GM23338 (cell line): ENCODE measurements around the gene NECAB3. TPM values are rescaled to one million over a fixed set of nuclear protein-coding genes. Genes with fewer than 3 reads are reported as not detected.

Experiments
- ATAC-seq: fragments of 200-7000 bp; cut with Tn5 transposase; 3 replicates; pipeline ENCODE4 v1.9.1; 2020
- DNase-seq: peaks from one replicate; pipeline ENCODE4 v3.0.0-alpha.2; 2015; ENCODE audit warnings: low spot score
- H2AFZ ChIP-seq: fragments of 200-600 bp; sonication (generic); 2 replicates; pipeline ENCODE4 v1.8.0; 2016; ENCODE audit warnings: antibody characterized with exemption, mild to moderate bottlenecking, moderate library complexity
- H3F3A ChIP-seq: fragments of 200-600 bp; sonication (generic); replicated peaks from 2 replicates; pipeline ENCODE4 v1.8.0; 2017; ENCODE audit warnings: antibody characterized with exemption, mixed run types, low read depth
- H3K27ac ChIP-seq: fragments of 200-600 bp; sonication (generic); 2 replicates; pipeline ENCODE4 v1.6.1; 2016; ENCODE audit warnings: low read depth
- H3K27me3 ChIP-seq: fragments of 200-600 bp; sonication (generic); 2 replicates; pipeline ENCODE4 v1.8.0; 2016; ENCODE audit warnings: mild to moderate bottlenecking, mixed run types, moderate library complexity; ENCODE audit not compliant: insufficient read depth
- H3K36me3 ChIP-seq: fragments of 200-600 bp; sonication (generic); 2 replicates; pipeline ENCODE4 v1.8.0; 2016; ENCODE audit warnings: mild to moderate bottlenecking; ENCODE audit not compliant: insufficient read depth
- H3K4me1 ChIP-seq: fragments of 200-600 bp; sonication (generic); 2 replicates; pipeline ENCODE4 v1.8.0; 2016; ENCODE audit warnings: mild to moderate bottlenecking, moderate library complexity; ENCODE audit not compliant: insufficient read depth
- H3K4me2 ChIP-seq: fragments of 200-600 bp; sonication (generic); 2 replicates; pipeline ENCODE4 v1.7.1; 2017; ENCODE audit warnings: mixed run types
- H3K4me3 ChIP-seq: fragments of 200-600 bp; sonication (generic); 2 replicates; pipeline ENCODE4 v1.6.1; 2016; ENCODE audit warnings: mixed run types
- H3K79me2 ChIP-seq: fragments of 200-600 bp; sonication (generic); replicated peaks from 2 replicates; pipeline ENCODE4 v1.8.0; 2017; ENCODE audit warnings: mild to moderate bottlenecking; ENCODE audit not compliant: insufficient read depth
- H3K9me2 ChIP-seq: fragments of 200-600 bp; sonication (generic); 2 replicates; pipeline ENCODE4 v1.8.0; 2017; ENCODE audit not compliant: insufficient read depth
- H4K20me1 ChIP-seq: fragments of 200-600 bp; sonication (generic); replicated peaks from 2 replicates; pipeline ENCODE4 v1.8.0; 2017; ENCODE audit warnings: mild to moderate bottlenecking; ENCODE audit not compliant: insufficient read depth
- H3K27ac Mint-ChIP-seq: 2 replicates; pipeline ENCODE4 v1.8.0; 2020; ENCODE audit warnings: inconsistent platforms, mild to moderate bottlenecking, moderate library complexity, mixed read lengths
- H3K27me3 Mint-ChIP-seq: 3 replicates; pipeline ENCODE4 v1.8.0; 2022; ENCODE audit warnings: low read depth, mild to moderate bottlenecking, moderate library complexity, mixed read lengths, inconsistent platforms; ENCODE audit not compliant: insufficient read depth, poor library complexity
- H3K36me3 Mint-ChIP-seq: 3 replicates; pipeline ENCODE4 v1.8.0; 2021; ENCODE audit warnings: low read depth, mild to moderate bottlenecking, inconsistent platforms, moderate library complexity, mixed read lengths
- H3K4me1 Mint-ChIP-seq: 3 replicates; pipeline ENCODE4 v1.8.0; 2020; ENCODE audit warnings: mild to moderate bottlenecking, inconsistent platforms, mixed read lengths
- H3K4me3 Mint-ChIP-seq: 3 replicates; pipeline ENCODE4 v1.8.0; 2021; ENCODE audit warnings: moderate library complexity, mild to moderate bottlenecking, inconsistent platforms, mixed read lengths
- H3K9me3 Mint-ChIP-seq: 3 replicates; pipeline ENCODE4 v1.8.0; 2020; ENCODE audit warnings: moderate library complexity, mild to moderate bottlenecking, inconsistent platforms, mixed read lengths
- CREB1 ChIP-seq: fragments of 250-450 bp; sonication (Bioruptor Pico); IDR thresholded peaks from 2 replicates; pipeline ENCODE4 v1.5.0; 2020; ENCODE audit warnings: low read depth, mild to moderate bottlenecking, moderate library complexity
- EZH2 ChIP-seq: fragments of 200-600 bp; sonication (generic); IDR thresholded peaks from one replicate; pipeline ENCODE4 v1.8.0; 2017; ENCODE audit warnings: antibody characterized with exemption, mild to moderate bottlenecking, low read depth; ENCODE audit not compliant: unreplicated experiment
- EZH2phosphoT487 ChIP-seq: fragments of 200-600 bp; sonication (generic); IDR thresholded peaks from one replicate; pipeline ENCODE4 v1.8.1; 2018; ENCODE audit warnings: antibody characterized with exemption; ENCODE audit not compliant: unreplicated experiment
- JUNB ChIP-seq: IDR thresholded peaks from one replicate; pipeline ENCODE4 v1.6.1; 2016; ENCODE audit warnings: antibody characterized with exemption; ENCODE audit not compliant: unreplicated experiment
- NANOG ChIP-seq: IDR thresholded peaks from 2 replicates; pipeline ENCODE4 v1.6.1; 2016; ENCODE audit warnings: antibody characterized with exemption, borderline replicate concordance
- POLR2AphosphoS5 ChIP-seq: IDR thresholded peaks from 2 replicates; pipeline ENCODE4 v1.6.1; 2016; ENCODE audit warnings: antibody characterized with exemption, low read depth
- STAT1 ChIP-seq: IDR thresholded peaks from one replicate; pipeline ENCODE4 v1.6.1; 2016; ENCODE audit warnings: antibody characterized with exemption; ENCODE audit not compliant: unreplicated experiment
- ZNF114 ChIP-seq: fragments of 250-450 bp; sonication (Bioruptor Pico); IDR thresholded peaks from 2 replicates; pipeline ENCODE4 v1.5.0; 2020; ENCODE audit warnings: mild to moderate bottlenecking, moderate library complexity
- ZNF331 ChIP-seq: fragments of 250-450 bp; sonication (Bioruptor Pico); IDR thresholded peaks from 2 replicates; pipeline ENCODE4 v1.5.0; 2020; ENCODE audit warnings: low read depth, mild to moderate bottlenecking, moderate library complexity
- polyA plus RNA-seq: library from polyadenylated mRNA; unstranded; fragments of >200 nt; fragmentation: Nextera tagmentation; extraction: Ambion mirVana; gene quantifications from 2 replicates; pipeline ENCODE4 v1.2.1, GENCODE V29; 2016
- total RNA-seq: library from RNA; depleted of rRNA; stranded (reverse); fragments of >200 nt; shearing (Covaris generic); gene quantifications from 2 replicates; pipeline ENCODE4 v1.2.3, GENCODE V29; 2014
- TF ChIP-seq, protein P1 (sequence below), 2 experiments: fragments of 200-600 bp in 1 of 2; sonication (generic) in 1 of 2; conservative IDR thresholded peaks; 2 replicates each; pipeline versions ENCODE4 v1.5.1 to v1.6.1; 2016 to 2017; ENCODE audit warnings: antibody characterized with exemption in 2 of 2, low read depth in 2 of 2, mild to moderate bottlenecking in 2 of 2, moderate library complexity in 1 of 2
- TF ChIP-seq, protein P2 (sequence below): IDR thresholded peaks from 2 replicates; pipeline ENCODE4 v1.6.1; 2016; ENCODE audit warnings: antibody characterized with exemption
- TF ChIP-seq, protein P3 (sequence below): fragments of 250-450 bp; sonication (Bioruptor Pico); IDR thresholded peaks from 2 replicates; pipeline ENCODE4 v1.5.0; 2020; ENCODE audit warnings: mild to moderate bottlenecking, moderate library complexity
- TF ChIP-seq, protein P4 (sequence below): IDR thresholded peaks from one replicate; pipeline ENCODE4 v1.6.1; 2018; ENCODE audit warnings: antibody characterized with exemption; ENCODE audit not compliant: unreplicated experiment

Gene NECAB3
- total and polyA plus RNA-seq, 2 experiments from 2014 or later, result 8.5 to 28.4 TPM

DNA sequence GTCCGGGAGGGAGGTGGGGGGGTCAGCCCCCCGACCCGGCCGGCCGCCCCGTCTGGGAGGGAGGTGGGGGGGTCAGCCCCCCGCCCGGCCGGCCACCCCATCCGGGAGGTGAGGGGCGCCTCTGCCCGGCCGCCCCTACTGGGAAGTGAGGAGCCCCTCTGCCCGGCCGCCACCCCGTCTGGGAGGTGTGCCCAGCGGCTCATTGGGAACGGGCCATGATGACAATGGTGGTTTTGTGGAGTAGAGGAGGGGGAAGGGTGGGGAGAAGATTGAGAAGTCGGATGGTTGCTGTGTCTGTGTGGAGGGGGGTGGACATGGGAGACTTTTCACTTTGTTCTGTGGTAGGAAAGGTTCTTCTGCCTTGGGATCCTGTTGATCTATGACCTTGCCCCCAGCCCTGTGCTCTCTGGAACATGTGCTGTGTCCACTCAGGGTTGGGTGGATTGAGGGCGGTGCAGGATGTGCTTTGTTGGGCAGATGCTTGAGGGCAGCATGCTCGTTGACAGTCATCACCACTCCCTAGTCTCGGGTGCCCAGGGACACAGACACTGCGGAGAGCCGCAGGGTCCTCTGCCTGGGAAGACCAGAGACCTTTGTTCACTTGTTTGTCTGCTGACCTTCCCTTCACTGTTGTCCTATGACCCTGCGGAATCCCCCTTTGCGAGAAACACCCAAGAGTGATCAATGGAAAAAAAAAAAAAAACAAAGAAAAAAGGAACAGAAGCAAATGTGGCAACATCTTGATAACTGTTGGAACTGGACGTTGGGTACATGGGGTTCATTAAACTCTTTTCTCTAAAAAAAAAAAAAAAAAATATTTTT lies 27.6 kb upstream of the NECAB3 start:
- Histone ChIP-seq H3K4me3 (no peak overlapping the region), H3K9me2 (no peaks in the 10 kb centered on the region), H3K27ac (no peak overlapping the region), H2AFZ (no peak overlapping the region), H3K36me3 (no peaks in the 10 kb centered on the region), H3F3A (no peaks in the 10 kb centered on the region), H3K4me2 (no peak overlapping the region), H3K27me3 (no peaks in the 10 kb centered on the region), H4K20me1 (no peaks in the 10 kb centered on the region), H3K4me1 (no peaks in the 10 kb centered on the region), H3K79me2 (no peaks in the 10 kb centered on the region)
- no peak overlapping the region for H3K27ac Mint-ChIP-seq
- H3K36me3 Mint-ChIP-seq, result peaks cover 26% of the 10 kb centered on the region
- no peak overlapping the region for H3K4me3 Mint-ChIP-seq
- H3K4me1 Mint-ChIP-seq, result no peaks in the 10 kb centered on the region
- H3K9me3 Mint-ChIP-seq, result peaks cover 55% of the 10 kb centered on the region
- TF ChIP-seq, protein P1, sequence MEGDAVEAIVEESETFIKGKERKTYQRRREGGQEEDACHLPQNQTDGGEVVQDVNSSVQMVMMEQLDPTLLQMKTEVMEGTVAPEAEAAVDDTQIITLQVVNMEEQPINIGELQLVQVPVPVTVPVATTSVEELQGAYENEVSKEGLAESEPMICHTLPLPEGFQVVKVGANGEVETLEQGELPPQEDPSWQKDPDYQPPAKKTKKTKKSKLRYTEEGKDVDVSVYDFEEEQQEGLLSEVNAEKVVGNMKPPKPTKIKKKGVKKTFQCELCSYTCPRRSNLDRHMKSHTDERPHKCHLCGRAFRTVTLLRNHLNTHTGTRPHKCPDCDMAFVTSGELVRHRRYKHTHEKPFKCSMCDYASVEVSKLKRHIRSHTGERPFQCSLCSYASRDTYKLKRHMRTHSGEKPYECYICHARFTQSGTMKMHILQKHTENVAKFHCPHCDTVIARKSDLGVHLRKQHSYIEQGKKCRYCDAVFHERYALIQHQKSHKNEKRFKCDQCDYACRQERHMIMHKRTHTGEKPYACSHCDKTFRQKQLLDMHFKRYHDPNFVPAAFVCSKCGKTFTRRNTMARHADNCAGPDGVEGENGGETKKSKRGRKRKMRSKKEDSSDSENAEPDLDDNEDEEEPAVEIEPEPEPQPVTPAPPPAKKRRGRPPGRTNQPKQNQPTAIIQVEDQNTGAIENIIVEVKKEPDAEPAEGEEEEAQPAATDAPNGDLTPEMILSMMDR (conservative IDR thresholded peaks at IDR 0.05; ENCODE audit: low read depth in 2 of 2), result no peak
- TF ChIP-seq STAT1 (no peak), EZH2phosphoT487 (no peak), EZH2 (no peak), ZNF331 (CRISPR knock-in tag) (no peak), JUNB (no peak), CREB1 (CRISPR knock-in tag) (no peak), NANOG (no peak), ZNF114 (CRISPR knock-in tag) (no peak), POLR2AphosphoS5 (no peak)
- TF ChIP-seq, protein P2, sequence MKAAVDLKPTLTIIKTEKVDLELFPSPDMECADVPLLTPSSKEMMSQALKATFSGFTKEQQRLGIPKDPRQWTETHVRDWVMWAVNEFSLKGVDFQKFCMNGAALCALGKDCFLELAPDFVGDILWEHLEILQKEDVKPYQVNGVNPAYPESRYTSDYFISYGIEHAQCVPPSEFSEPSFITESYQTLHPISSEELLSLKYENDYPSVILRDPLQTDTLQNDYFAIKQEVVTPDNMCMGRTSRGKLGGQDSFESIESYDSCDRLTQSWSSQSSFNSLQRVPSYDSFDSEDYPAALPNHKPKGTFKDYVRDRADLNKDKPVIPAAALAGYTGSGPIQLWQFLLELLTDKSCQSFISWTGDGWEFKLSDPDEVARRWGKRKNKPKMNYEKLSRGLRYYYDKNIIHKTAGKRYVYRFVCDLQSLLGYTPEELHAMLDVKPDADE, result no peak
- TF ChIP-seq, protein P3, sequence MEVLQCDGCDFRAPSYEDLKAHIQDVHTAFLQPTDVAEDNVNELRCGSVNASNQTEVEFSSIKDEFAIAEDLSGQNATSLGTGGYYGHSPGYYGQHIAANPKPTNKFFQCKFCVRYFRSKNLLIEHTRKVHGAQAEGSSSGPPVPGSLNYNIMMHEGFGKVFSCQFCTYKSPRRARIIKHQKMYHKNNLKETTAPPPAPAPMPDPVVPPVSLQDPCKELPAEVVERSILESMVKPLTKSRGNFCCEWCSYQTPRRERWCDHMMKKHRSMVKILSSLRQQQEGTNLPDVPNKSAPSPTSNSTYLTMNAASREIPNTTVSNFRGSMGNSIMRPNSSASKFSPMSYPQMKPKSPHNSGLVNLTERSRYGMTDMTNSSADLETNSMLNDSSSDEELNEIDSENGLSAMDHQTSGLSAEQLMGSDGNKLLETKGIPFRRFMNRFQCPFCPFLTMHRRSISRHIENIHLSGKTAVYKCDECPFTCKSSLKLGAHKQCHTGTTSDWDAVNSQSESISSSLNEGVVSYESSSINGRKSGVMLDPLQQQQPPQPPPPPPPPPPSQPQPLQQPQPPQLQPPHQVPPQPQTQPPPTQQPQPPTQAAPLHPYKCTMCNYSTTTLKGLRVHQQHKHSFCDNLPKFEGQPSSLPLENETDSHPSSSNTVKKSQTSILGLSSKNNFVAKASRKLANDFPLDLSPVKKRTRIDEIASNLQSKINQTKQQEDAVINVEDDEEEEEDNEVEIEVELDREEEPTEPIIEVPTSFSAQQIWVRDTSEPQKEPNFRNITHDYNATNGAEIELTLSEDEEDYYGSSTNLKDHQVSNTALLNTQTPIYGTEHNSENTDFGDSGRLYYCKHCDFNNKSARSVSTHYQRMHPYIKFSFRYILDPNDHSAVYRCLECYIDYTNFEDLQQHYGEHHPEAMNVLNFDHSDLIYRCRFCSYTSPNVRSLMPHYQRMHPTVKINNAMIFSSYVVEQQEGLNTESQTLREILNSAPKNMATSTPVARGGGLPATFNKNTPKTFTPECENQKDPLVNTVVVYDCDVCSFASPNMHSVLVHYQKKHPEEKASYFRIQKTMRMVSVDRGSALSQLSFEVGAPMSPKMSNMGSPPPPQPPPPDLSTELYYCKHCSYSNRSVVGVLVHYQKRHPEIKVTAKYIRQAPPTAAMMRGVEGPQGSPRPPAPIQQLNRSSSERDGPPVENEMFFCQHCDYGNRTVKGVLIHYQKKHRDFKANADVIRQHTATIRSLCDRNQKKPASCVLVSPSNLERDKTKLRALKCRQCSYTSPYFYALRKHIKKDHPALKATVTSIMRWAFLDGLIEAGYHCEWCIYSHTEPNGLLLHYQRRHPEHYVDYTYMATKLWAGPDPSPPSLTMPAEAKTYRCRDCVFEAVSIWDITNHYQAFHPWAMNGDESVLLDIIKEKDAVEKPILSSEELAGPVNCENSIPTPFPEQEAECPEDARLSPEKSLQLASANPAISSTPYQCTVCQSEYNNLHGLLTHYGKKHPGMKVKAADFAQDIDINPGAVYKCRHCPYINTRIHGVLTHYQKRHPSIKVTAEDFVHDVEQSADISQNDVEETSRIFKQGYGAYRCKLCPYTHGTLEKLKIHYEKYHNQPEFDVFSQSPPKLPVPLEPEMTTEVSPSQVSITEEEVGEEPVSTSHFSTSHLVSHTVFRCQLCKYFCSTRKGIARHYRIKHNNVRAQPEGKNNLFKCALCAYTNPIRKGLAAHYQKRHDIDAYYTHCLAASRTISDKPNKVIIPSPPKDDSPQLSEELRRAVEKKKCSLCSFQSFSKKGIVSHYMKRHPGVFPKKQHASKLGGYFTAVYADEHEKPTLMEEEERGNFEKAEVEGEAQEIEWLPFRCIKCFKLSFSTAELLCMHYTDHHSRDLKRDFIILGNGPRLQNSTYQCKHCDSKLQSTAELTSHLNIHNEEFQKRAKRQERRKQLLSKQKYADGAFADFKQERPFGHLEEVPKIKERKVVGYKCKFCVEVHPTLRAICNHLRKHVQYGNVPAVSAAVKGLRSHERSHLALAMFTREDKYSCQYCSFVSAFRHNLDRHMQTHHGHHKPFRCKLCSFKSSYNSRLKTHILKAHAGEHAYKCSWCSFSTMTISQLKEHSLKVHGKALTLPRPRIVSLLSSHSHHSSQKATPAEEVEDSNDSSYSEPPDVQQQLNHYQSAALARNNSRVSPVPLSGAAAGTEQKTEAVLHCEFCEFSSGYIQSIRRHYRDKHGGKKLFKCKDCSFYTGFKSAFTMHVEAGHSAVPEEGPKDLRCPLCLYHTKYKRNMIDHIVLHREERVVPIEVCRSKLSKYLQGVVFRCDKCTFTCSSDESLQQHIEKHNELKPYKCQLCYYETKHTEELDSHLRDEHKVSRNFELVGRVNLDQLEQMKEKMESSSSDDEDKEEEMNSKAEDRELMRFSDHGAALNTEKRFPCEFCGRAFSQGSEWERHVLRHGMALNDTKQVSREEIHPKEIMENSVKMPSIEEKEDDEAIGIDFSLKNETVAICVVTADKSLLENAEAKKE (CRISPR knock-in tag), result no peak
- TF ChIP-seq, protein P4, sequence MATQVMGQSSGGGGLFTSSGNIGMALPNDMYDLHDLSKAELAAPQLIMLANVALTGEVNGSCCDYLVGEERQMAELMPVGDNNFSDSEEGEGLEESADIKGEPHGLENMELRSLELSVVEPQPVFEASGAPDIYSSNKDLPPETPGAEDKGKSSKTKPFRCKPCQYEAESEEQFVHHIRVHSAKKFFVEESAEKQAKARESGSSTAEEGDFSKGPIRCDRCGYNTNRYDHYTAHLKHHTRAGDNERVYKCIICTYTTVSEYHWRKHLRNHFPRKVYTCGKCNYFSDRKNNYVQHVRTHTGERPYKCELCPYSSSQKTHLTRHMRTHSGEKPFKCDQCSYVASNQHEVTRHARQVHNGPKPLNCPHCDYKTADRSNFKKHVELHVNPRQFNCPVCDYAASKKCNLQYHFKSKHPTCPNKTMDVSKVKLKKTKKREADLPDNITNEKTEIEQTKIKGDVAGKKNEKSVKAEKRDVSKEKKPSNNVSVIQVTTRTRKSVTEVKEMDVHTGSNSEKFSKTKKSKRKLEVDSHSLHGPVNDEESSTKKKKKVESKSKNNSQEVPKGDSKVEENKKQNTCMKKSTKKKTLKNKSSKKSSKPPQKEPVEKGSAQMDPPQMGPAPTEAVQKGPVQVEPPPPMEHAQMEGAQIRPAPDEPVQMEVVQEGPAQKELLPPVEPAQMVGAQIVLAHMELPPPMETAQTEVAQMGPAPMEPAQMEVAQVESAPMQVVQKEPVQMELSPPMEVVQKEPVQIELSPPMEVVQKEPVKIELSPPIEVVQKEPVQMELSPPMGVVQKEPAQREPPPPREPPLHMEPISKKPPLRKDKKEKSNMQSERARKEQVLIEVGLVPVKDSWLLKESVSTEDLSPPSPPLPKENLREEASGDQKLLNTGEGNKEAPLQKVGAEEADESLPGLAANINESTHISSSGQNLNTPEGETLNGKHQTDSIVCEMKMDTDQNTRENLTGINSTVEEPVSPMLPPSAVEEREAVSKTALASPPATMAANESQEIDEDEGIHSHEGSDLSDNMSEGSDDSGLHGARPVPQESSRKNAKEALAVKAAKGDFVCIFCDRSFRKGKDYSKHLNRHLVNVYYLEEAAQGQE, result no peak
- H3K27me3 Mint-ChIP-seq, result peaks cover 7% of the 10 kb centered on the region
- ATAC-seq (no peak), DNase-seq (no peak)
